GM19452 (cell line): ENCODE results near the gene AOPEP.
A peak's percentile ranks its signal among the peaks of the same experiment; 100 is the strongest.
"Not testable (repeated sequence)": the region's sequence is repeated elsewhere in the genome, so short reads cannot be mapped to it uniquely, and the experiment has no call there.

ENCODE experiments used
- ATAC-seq: cut with Tn5 transposase; IDR thresholded peaks from one replicate; pipeline ENCODE4 v1.9.1; 2021; ENCODE audit not compliant: unreplicated experiment

The AOPEP gene

GRCh38 chr9:94840738-94841137, 114.2 kb downstream of the AOPEP start:
- ATAC-seq: no peak

- ATAC-seq: no peak
Measured at GRCh38 chr9:94843134-94843533, 116.6 kb downstream of the AOPEP start.

- ATAC-seq: no peak
Measured at GRCh38 chr9:94846739-94847138, 120.2 kb downstream of the AOPEP start.

DNA sequence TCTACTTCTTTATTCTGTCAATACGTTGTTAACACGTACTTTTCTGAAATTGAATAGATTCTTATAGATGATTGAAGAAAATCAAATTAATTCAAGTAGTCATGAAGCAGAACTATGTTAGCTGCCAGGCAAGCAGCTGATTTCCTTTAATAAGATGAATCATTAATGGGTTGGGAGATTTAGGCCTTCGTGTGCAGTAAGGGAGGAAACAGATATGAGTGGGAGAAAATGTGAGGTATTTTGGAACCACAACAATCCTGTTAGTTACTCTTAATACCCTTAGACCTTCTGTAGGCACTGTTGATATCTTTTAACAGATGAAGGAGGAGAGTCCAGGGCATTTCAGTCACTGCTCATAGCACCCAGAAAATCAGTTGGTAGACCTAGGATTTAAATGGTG, 121.0 kb downstream of the AOPEP start:
- no peak for ATAC-seq

DNA sequence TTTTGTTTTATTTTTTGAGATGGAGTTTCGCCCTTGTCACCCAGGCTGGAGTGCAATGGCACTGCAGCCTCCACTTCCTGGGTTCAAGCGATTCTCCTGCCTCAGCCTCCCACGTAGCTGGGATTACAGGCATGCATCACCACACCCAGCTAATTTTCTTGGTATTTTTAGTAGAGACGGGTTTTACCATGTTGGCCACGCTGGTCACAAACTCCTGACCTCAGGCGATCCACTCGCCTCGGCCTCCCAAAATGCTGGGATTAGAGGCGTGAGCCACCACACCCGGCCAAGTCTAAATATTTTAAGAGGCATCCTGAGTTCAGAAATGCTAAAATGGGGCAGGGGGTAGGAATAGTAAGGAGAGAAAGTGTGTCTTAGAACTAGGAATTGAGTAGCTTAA, 122.3 kb downstream of the AOPEP start:
- not testable (repeated sequence) for ATAC-seq

GRCh38 chr9:94850540-94851434, 124.3 kb downstream of the AOPEP start:
- no peak for ATAC-seq

DNA sequence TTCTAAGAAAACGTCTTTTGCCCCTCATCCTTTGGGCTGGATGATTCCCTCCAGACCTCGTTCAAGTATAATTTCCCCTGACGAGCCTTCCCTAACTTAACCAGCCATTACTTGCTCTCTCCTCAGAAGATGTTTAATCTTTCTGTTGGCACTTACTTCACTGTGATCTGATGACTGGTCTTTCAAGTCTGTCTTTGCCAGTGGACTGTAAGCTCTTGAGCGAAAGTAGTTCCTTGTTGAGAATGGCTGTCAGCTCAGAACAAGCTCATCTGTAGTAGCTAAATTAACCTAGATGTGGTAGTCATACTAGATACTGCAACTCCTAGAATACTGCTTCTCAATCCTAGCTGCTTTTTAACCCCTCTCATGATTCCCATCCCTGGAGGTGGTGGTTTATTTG, 125.0 kb downstream of the AOPEP start:
- no peak for ATAC-seq

GRCh38 chr9:94851892-94852291, 125.4 kb downstream of the AOPEP start:
- ATAC-seq: no peak

- ATAC-seq: no peak
Measured at GRCh38 chr9:94852373-94852772, 125.9 kb downstream of the AOPEP start.

GRCh38 chr9:94853887-94854286, 127.4 kb downstream of the AOPEP start:
- no peak for ATAC-seq

DNA sequence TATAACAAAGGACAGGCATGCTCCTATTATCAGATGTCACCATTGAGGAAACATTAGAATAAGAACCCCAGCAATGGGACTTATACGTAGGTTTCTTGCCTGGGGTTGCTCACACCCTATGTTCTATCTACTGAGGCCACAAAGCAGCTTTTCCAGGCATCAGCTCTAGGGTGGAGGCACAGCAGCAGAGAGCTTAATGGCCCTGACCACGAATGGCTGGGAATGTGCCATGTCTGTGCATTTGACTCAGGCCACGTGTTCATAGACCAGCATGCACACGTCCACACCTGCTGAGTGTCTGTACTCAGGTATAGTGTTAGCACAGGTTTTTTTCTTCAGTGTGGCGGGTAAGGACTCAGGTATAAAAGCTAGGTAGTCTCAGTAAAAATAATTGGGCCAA, 129.4 kb downstream of the AOPEP start:
- ATAC-seq: no peak

- no peak for ATAC-seq
Measured at GRCh38 chr9:94857791-94858190, 131.3 kb downstream of the AOPEP start.

DNA sequence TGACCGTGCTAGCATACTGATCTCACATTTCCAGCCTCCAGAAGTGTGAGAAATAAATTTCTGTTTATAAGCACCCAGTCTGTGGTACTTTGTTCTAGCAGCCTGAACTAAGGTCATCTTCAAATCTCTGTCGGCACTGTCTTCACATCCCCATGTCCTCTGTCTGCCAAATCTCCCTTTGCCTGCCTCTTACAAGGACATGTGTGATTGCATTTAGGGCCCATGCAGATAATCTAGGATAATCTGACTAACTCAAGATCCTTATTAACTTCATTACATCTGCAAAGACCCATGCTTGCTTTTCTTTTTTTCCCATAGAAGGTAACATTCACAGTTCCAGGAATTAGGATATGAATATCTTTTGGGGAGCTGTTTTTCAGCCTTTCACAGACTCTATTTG, 132.7 kb downstream of the AOPEP start:
- no peak for ATAC-seq

GRCh38 chr9:94859891-94860290, 133.4 kb downstream of the AOPEP start:
- ATAC-seq: no peak

DNA sequence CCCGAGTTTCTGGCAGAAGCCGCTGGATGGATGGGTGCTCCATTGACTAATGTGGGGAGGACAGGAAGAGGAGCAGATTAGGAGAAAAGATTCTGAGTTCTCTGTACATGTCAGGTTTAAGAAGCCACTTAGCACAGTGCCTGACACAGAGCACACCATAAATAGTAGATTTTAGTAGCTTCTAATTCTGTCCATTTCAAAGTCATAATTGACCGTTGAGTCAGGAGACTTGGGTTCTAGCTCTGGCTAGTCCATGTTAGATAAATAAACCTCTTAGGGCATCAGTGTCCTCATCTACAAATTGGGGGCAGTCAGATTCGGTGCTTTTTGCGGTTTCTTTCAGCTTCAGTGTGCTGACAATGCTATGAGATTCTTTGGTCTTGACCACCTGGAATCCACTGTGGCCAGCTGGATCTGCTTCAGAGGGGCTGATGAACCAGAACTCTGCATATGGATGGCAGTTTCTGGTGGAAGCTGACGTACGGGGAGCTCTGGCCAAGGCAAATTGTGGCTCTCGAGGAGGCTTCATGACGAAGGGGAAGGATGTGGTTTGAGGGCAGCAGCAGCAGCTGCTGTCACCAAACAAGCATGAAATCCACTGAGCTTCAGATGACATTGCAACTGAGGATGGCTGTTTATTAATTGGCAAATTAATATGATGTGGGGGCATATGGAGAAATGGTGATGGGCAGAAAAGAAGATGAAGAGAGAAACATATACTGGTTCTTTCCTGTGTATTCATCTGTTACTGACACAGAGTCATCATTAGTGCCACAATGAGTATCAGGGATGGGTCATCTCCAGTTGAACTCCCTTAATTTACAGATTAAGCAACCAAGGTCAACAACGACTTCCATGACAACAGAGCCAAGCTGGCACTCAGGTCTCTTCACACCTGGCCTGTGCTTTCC, 134.4 kb downstream of the AOPEP start:
- peak; percentile 95 for ATAC-seq

DNA sequence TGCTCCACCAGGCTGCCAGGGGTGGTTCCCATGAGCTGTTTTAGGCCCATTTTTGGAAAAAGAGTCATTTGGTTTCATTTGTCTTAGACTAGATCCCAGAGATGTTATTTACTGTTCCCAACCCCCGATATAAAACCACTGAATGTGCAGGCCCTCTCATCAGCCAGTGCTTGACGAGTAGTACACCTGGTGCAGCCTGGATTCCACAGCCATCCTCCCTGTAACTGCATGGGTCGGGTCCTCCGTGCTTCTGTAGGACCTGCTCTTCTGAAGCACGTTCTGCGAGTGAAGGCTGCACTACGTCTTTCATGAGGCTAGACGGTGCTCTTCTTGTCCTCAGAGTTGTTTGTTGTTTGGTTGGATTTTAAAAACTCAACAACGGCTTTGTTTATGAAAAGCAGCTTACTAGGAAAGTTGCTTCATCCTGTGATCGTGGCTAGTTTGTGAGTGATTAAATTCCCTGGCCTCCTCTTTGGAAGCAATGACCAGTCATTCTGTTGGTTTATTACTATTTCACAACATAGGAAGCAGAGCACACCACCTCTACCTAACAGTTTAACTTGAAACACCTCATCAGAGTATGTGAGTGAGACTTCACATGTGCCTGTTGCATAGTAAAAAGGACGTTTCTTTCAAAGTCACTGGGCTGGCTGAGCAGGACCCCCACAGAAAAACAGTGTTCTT, 135.2 kb downstream of the AOPEP start:
- ATAC-seq: no peak

DNA sequence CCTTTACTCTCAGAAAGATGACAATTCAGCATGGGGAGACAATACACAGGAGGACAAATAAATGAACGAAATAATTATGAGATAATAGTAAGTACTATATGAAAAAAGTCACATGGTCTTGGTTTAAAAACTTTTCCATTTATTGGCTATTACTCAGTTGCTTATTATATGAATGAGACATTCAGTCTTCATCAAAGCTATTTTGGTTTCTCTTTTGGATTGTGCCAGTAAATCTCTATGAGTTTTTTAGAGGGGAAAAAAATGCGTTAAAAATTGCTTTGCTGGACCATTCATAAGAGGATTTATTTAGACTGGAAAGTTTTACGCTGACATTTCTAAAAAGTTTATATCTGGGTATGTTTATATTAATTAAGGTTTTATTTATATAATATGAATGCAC, 137.7 kb downstream of the AOPEP start:
- no peak for ATAC-seq

GRCh38 chr9:94864862-94865509, 138.5 kb downstream of the AOPEP start:
- ATAC-seq: no peak

GRCh38 chr9:94865582-94866452, 139.3 kb downstream of the AOPEP start:
- ATAC-seq: no peak

DNA sequence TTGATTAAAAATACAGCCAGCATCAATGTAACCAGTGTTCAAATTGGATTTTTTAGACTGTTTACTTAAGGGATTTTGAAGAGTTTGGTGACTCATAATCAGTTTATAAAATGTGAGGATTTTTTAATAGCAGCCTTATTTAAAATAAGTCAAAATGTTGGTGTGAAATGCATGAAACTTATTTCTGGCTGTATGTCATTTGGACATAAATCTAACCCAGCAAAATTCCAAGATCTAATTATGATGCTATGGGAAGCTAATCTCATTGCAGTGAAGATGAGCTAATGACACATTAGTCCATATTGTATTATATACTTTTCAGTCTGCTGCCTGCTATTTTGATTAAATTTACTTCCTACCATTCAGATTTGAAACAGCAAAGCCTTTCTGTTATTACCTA, 140.3 kb downstream of the AOPEP start:
- no peak for ATAC-seq
